Smooth muscle cell (in vitro differentiated cells): ENCODE measurements around the gene TLR10. TPM values are rescaled to one million over a fixed set of nuclear protein-coding genes. Genes with fewer than 3 reads are reported as not detected.

Experiments
- DNase-seq: peaks from one replicate; lab custom pipeline; 2025; ENCODE audit not compliant: unreplicated experiment; lab: John Stamatoyannopoulos, UW
- H2AFZ ChIP-seq: fragments of 200-600 bp; sonication (generic); 2 replicates; pipeline ENCODE4 v1.6.0; 2016; ENCODE audit warnings: antibody characterized with exemption, low read depth, mild to moderate bottlenecking
- H3F3A ChIP-seq: fragments of 200-600 bp; sonication (generic); 2 replicates; pipeline ENCODE4 v1.6.0; 2017; ENCODE audit warnings: antibody characterized with exemption, low read depth
- H3K27ac ChIP-seq: fragments of 200-600 bp; sonication (generic); 2 replicates; pipeline ENCODE4 v1.5.1; 2016; ENCODE audit warnings: low read depth, mild to moderate bottlenecking
- H3K27me3 ChIP-seq: fragments of 200-600 bp; sonication (generic); 2 replicates; pipeline ENCODE4 v1.6.1; 2016; ENCODE audit warnings: low read depth, mild to moderate bottlenecking
- H3K36me3 ChIP-seq: fragments of 200-600 bp; sonication (generic); 2 replicates; pipeline ENCODE4 v1.5.1; 2016; ENCODE audit warnings: low read depth
- H3K4me1 ChIP-seq: fragments of 200-600 bp; sonication (generic); 2 replicates; pipeline ENCODE4 v1.5.1; 2016; ENCODE audit warnings: low read depth
- H3K4me2 ChIP-seq: fragments of 200-600 bp; sonication (generic); 2 replicates; pipeline ENCODE4 v1.6.0; 2016; ENCODE audit warnings: mild to moderate bottlenecking
- H3K4me3 ChIP-seq: fragments of 200-600 bp; sonication (generic); 2 replicates; pipeline ENCODE4 v1.5.1; 2016; ENCODE audit warnings: mild to moderate bottlenecking
- H3K79me2 ChIP-seq: fragments of 200-600 bp; sonication (generic); 2 replicates; pipeline ENCODE4 v1.6.0; 2016; ENCODE audit warnings: low read depth, mild to moderate bottlenecking
- H3K9ac ChIP-seq: fragments of 200-600 bp; sonication (generic); 2 replicates; pipeline ENCODE4 v1.6.0; 2016; ENCODE audit warnings: low read depth
- H3K9me3 ChIP-seq: fragments of 200-600 bp; sonication (generic); replicated peaks from 2 replicates; pipeline ENCODE4 v1.5.1; 2016; ENCODE audit warnings: low read depth
- H4K20me1 ChIP-seq: fragments of 200-600 bp; sonication (generic); 2 replicates; pipeline ENCODE4 v1.6.0; 2016; ENCODE audit warnings: low read depth
- CTCF ChIP-seq: fragments of 200-600 bp; sonication (generic); IDR thresholded peaks from 2 replicates; pipeline ENCODE4 v1.5.1; 2017; ENCODE audit warnings: borderline replicate concordance, mild to moderate bottlenecking, antibody characterized with exemption; ENCODE audit not compliant: insufficient read depth, poor library complexity, severe bottlenecking
- WGBS: methylation state at CpG from one replicate; pipeline ENCODE4 v1.1.7; 2016; ENCODE audit warnings: low lambda C conversion rate; 5-methylcytosine and 5-hydroxymethylcytosine counted together
- polyA plus RNA-seq: library from polyadenylated mRNA; unstranded; fragments of >200 nt; fragmentation: Nextera tagmentation; extraction: Ambion mirVana; gene quantifications from 2 replicates; pipeline ENCODE4 v1.2.1, GENCODE V29; 2016
- total RNA-seq: library from RNA; depleted of rRNA; stranded (reverse); fragments of >200 nt; gene quantifications from 2 replicates; pipeline ENCODE4 v1.2.3, GENCODE V29; 2014

TLR10 gene
- total and polyA plus RNA-seq, 2 experiments from 2014 or later = not detected

GRCh38 chr4:38805530-38806145, 22.8 kb upstream of the TLR10 start:
- Histone ChIP-seq H2AFZ (no peak overlapping the region), H3F3A (no peaks in the 10 kb centered on the region), H3K4me3 (no peak overlapping the region), H3K27ac (no peak overlapping the region), H3K79me2 (no peaks in the 10 kb centered on the region), H4K20me1 (no peaks in the 10 kb centered on the region), H3K4me2 (no peak overlapping the region), H3K36me3 (no peaks in the 10 kb centered on the region), H3K9me3 (no peaks in the 10 kb centered on the region), H3K9ac (no peak overlapping the region), H3K4me1 (no peaks in the 10 kb centered on the region), H3K27me3 (no peaks in the 10 kb centered on the region)
- WGBS = 78% methylated on average over 5 of the region's 5 CpGs
- no peak for TF ChIP-seq CTCF
- no peak for DNase-seq

- Histone ChIP-seq H3F3A (no peaks in the 10 kb centered on the region), H3K27ac (no peak within 1 kb of the TSS), H3K9ac (no peak within 1 kb of the TSS), H3K36me3 (no peaks in the 10 kb centered on the region), H2AFZ (peak within 1 kb of the TSS; percentile 70), H3K79me2 (no peaks in the 10 kb centered on the region), H3K4me2 (no peak within 1 kb of the TSS), H4K20me1 (no peaks in the 10 kb centered on the region), H3K4me3 (no peak within 1 kb of the TSS), H3K4me1 (no peaks in the 10 kb centered on the region), H3K27me3 (no peaks in the 10 kb centered on the region), H3K9me3 (no peaks in the 10 kb centered on the region)
- DNase-seq = no peak
- peak; percentile 46 for TF ChIP-seq CTCF
- WGBS = 62% methylated on average over 7 of the region's 7 CpGs
Measured at GRCh38 chr4:38804654-38805295, 22.0 kb upstream of the TLR10 start, which contains the start of gene TLR1. Gene TLR1 (minus strand): TSS chr4:38804791. CDS start chr4:38798831, 5,960 bp downstream.

GRCh38 chr4:38803833-38804653, 21.3 kb upstream of the TLR10 start:
- Histone ChIP-seq H3K4me2 (no peak overlapping the region), H3K9me3 (no peaks in the 10 kb centered on the region), H3K27ac (no peak overlapping the region), H3K36me3 (no peaks in the 10 kb centered on the region), H3F3A (no peaks in the 10 kb centered on the region), H4K20me1 (no peaks in the 10 kb centered on the region), H3K27me3 (no peaks in the 10 kb centered on the region), H3K4me3 (no peak overlapping the region), H2AFZ (peak overlapping the region; percentile 70), H3K4me1 (no peaks in the 10 kb centered on the region), H3K79me2 (no peaks in the 10 kb centered on the region), H3K9ac (no peak overlapping the region)
- 76% methylated on average over 6 of the region's 6 CpGs for WGBS
- DNase-seq = no peak
- TF ChIP-seq CTCF = no peak
